DMS53 treated with DMSO at 0.1 percent for 48 hours (cell line): ENCODE results near the gene GSN.
A peak's percentile ranks its signal among the peaks of the same experiment; 100 is the strongest.

Experiments used
- DNase-seq: peaks from one replicate; lab custom pipeline; 2025; ENCODE audit not compliant: unreplicated experiment; lab: John Stamatoyannopoulos, UW

The GSN gene

GRCh38 chr9:121368745-121369144 lies 100.8 kb downstream of the GSN start:
- DNase-seq = no peak

GRCh38 chr9:121369595-121370265 lies 101.8 kb downstream of the GSN start, which contains the start of gene STOM:
Gene STOM, minus strand, starts transcription at chr9:121370250. Its CDS starts 63 bp downstream, at chr9:121370187.
- DNase-seq = peak; percentile 37

- no peak for DNase-seq
Measured at GRCh38 chr9:121371495-121372061, 103.6 kb downstream of the GSN start.

DNA sequence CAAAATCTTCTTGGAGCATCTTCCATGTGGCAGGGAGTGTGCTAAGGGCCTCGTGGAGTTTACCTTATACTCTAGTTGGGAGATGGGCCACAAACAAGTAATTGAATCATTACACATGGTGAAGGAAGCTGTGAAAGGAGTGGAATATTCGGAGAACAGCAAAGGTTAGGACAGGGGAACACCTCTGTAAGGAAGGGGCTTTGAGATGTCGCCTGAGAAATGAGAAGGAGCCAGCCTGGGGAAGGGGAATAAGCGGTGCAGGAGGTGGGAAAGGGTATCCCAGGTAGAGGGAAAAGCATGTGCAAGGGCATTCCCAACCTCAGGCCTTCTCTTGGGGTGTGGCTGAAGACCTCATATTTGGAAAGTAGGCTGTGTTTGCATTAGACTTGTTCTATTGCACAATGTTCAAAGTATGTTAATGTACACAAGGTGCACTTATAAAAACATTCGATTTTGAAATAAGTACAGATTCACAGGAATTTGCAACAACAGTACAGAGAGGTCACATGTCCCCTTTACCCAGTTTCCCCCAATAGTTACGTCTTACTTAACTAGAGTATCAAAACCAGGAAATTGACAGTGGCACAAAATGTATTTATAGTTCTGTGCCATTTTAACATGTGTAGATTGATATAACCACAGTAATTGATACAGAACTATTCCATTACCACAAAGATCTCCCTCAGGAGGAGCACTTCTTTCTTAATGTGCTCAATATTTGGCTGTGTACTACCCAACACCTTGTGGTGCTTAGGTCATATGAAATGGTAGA lies 104.5 kb downstream of the GSN start:
- no peak for DNase-seq

GRCh38 chr9:121373011-121373729 lies 105.2 kb downstream of the GSN start:
- peak; percentile 58 for DNase-seq

GRCh38 chr9:121376214-121376830 lies 108.4 kb downstream of the GSN start:
- no peak for DNase-seq

DNA sequence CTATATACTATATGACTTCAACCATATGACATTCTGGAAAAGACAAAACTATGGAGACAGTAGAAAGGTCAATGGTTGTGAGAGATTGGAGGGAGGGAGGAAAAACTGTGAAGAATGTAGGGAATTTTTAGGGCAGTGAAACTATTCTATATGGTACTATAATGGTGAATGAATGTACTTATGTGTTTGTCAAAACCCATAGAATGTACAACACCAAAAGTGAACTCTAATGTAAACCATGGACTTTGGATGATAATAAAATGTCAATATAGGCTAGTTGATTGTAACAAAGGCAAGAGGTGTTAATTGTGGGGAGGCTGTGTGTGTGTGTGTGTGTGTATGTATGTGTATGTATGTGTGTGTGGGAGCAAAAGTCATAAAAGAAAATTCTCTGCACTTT lies 112.9 kb downstream of the GSN start:
- DNase-seq = no peak
